Right renal pelvis (tissue), 4 donors: Measurements from ENCODE around the gene GGNBP2. TPM values are rescaled to one million over a fixed set of nuclear protein-coding genes. Genes with fewer than 3 reads are reported as not detected.

Experiments used
- DNase-seq, 4 donors: peaks; one replicate each; pipeline ENCODE4 v3.0.0-alpha.2; 2013; ENCODE audit warnings: low read depth in 4 of 4, low spot score in 3 of 4, missing footprints in 1 of 4
- polyA plus RNA-seq, 4 donors: library from polyadenylated mRNA; unstranded; fragments of 120-200 nt; gene quantifications; one replicate each; pipeline ENCODE4 v1.2.1, GENCODE V29; 2013; ENCODE audit not compliant: insufficient read length in 4 of 4

Gene GGNBP2
- polyA plus RNA-seq, 4 donors, result 70.4 to 81.6 (median 78.1) TPM

DNA sequence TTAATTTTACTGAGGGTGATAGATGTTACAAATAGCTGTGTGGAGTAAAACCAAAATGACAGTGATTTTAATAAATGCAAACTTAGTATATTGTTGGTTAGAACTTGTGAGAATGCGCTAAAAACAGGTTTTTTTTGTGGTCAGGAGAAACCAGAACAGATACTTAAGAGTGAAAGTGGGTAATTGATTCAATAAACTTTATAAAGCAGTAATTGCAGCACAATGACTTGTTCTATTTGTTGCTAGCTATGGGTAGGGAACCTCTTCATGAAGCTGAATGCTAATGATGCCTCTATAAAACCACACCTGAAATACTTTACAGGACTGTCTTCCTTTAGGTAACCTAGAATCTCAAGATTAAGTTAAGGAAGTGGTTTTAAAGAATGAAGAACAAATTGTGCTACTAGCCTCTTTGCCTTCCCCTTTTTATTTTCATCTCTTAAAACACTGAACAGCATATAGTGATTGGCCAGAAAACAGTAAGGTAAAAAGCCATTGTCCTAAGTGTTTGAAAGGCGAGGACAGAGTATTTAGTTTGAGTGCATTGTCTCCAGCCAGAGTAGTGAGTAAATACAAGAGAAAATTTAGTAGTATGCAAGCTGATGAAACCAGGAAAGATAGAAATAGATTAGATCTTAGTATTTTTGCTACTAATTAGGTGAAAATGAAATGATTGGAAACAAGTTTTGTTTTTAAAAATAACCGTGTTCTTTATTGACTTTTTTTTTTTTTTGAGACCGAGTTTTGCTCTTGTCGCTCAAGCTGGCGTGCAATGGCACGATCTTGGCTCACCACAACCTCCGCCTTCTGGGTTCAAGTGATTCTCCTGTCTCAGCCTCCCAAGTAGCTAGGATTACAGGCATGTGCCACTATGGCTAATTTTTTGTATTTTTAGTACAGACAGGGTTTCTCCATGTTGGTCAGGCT, 6.0 kb downstream of the GGNBP2 start:
- no peak for DNase-seq

DNA sequence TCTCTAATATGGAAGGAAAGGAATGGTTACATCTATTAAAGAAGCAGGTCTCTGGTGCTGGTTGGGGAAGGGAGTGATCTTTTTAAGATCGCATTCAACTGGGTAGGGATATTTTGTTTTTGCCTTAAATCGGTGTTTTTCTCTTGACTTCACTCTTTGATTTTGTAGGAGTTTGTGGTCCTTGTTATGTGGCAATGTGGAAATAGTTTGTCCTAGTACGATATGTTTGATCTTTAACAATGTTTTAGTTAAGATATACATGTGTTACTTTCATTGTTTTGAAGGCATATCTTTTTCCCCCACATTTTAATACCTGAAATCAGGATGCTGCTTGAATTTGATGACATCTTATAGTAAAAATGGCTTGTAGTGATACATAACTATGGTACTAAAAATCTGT, 8.7 kb downstream of the GGNBP2 start:
- DNase-seq, result no peak

DNA sequence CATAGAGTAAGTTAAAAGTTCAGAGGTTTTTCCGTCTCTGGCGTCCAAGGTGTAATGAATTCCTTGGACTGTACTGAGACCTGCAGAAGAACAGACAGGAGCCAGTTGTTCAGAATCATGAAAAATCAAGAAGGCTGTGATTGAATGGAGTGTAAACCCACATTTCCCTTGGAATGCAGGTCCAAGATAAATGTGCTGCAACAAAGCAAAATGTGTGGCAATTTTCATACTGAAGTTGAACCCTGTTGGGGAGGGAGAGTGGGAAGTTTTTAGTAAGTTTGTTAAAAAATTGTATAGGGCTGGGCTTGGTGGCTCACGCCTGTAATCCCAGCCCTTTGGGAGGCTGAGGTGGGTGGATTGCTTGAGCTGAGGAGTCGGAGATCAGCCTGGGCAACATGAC, 21.4 kb downstream of the GGNBP2 start:
- DNase-seq, result no peak

DNA sequence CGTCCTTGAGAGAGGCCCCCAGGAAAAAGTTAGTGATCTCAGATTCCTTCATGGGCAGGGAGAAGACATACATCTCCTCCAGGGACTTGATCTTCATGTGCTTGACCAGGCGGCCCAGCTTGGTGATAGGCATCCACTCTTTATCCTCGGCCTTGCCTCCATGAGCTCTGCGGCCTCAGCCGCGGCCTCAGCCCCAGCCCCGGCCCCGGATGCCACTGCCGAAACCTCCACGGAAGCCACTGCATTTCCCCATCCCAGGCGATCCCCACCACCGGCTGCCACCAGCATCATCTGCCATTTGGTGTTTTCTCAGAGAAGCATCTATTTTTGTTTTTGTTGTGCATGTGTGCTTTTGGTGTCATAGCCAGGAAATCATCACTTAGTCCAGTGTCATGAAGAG, 30.3 kb downstream of the GGNBP2 start:
- no peak for DNase-seq

DNA sequence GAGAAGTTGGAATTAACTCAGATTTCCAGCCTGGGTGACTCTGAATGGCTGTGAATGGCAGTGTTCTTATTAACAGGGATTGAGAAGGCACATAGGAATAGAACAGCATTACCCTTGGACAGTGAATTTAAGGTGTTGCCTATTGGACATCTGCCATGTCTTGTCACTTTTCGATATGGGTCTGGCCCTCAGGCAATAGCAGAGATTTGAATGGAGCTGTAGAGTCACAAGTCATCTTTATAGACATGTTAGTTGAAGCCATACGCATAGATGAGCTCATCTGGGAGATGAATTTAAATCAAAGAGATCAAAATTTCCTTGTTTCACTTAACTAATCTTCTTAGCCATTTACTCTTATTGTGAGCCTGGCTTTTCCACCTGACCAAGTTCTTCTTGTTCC, 32.1 kb downstream of the GGNBP2 start:
- DNase-seq, result no peak

DNA sequence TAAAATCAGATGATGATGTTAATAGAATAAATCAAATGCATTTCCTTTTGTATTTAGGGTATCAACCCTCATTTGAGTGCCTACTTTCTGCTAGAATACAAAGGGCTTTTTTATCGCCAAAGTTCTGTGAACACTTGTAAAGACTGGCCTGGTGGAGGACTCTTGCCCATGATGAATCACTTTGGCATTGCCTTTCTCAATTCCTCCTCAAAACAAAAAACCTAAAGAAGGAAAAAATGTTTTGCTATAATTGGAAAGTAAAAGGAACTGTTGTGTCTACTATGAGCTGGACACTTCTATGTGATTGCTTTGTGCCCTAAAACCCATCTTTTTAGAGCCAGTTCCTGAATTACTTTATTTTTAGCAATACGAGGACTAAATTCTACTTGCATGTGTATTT, 34.0 kb downstream of the GGNBP2 start:
- DNase-seq, result no peak

DNA sequence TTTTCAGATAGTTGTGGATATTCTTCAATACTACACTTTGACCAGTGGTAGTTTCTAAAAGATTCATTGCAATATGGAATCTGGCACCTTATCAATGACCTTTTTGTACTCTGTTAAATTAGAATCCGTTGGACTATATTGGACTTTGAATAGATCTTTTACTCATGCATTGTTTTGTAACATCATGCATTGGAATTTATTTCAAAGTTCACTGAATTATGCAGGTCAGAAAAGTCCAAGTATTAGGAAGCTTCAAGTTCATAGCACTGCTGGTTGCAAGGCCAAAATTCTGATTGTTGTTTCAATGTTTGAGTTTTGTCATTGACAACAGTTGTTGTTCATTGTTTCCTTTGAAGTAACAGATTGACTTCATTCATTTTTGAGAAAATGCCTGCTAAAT, 39.1 kb downstream of the GGNBP2 start:
- DNase-seq, result no peak

DNA sequence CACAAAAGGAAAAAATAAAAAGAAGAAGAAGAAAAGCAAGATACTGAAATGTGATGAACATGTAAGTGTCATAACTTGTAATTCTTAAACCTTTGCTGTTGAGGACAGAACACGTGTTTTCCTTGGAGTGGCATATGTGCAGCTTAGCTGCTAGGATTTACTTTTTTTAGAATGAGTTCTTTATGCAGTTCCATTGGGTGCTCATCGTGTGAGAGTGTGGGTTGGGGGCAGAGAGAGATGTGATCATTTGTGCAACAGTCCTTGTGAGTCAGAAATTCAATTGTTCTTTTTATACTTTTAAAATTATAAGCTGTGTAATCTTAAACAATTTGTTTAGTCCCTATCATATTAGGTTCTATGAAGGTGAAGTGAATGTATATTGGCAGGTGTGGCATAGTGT, 41.4 kb downstream of the GGNBP2 start:
- DNase-seq, result no peak

DNA sequence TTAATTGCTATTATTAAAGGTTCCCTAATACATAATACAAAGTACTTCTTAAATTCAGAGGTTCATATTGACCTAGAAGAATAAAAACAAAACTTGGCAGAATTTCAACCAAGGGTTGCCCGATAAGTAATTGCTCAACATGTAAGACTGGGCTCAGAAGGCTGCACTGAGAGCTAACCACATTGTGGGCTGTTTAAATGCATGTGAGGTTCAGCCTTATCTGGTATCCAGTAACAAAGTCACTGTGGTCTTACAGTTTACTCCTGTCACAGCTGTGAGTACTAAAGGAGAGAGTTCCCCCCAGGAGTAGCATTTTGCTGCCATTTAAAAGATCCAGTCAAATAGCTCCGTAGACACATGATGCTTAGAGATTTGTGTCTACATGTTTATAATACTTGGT, 45.4 kb downstream of the GGNBP2 start:
- no peak for DNase-seq

DNA sequence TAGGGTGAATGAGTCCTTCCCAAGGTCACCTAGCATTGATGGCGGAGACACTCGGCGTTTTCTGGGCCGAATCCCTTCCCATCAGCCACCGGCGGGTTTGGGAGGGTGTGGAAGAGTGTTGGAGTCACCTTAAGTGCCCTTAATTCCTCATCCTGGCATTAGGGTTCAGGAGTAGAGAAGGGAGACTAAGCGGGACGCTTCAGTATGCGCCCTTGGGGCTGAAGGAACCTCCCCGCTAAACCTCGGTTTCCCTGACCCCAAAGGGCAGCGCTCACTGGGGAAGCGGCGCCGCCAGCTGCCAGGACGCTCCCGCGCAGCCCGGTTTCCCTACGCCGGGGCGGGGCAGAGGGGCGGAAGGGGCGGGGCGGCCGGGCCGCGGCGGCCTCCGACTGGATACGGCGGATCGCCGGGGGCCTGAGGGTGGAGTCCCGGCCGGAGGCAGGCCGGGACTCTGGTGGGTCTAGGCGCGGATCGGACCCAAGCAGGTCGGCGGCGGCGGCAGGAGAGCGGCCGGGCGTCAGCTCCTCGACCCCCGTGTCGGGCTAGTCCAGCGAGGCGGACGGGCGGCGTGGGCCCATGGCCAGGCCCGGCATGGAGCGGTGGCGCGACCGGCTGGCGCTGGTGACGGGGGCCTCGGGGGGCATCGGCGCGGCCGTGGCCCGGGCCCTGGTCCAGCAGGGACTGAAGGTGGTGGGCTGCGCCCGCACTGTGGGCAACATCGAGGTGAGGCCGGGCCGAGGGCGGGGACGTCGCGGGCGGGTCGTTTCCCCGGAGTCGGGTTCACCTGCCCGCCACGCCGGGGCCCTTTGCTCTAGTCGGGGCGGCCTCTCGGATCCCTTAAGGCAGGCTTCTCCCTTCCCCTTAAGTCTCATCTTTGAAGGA, 47.0 kb downstream of the GGNBP2 start, which contains the start of gene DHRS11:
Gene DHRS11, plus strand, starts transcription at position 446 of the 882 bp plus-strand sequence. Its CDS starts 131 bp downstream, at position 577.
- no peak for DNase-seq

DNA sequence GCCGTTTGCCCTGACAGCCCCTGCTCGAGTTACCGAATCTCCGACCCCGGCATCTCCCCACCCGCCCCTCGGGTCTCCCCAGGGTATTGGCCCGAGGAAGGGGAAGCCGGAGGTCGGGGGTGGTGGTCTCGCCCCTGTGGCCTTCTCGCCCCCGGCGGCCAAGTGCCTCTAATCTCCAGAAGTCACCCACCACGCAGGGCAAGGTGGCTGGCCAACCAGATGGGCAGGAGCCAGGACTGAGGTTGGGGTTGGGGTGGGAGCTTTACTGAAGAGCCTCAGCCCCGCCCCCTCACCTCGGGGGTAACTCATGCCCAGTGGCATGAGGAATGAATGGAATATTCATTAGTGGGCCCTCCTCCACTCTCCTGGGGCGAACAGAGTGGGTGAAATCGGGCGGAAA, 47.6 kb downstream of the GGNBP2 start:
- DNase-seq, result no peak

DNA sequence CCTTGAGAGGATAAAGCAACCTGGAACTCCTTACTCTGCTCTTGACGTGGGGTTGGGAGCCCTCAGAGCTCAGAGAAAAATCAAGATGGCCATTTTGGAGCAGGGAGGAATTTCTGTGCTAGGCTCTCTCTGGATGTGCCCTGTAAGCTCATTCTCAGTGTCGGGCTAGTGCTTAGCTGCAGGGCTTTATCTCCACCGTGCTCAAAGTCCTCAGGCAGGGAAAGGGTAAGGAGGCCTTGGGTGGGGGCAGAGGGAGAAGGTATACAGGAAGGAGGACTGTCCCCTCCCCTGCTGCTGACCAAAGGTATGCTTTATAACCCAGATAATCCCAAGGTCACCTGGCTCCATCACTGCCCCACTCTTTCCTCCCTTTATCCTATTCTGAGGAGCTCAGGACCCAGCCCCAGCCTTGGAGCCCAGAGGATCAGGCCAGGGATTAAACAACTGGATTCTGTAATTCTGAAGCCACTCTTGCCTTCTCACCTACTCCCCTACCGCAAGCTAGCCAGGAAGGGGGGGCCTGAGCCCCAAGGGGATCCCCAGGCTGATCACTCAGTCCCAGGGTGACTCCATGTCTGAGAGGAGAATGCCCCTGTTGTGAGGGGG, 48.1 kb downstream of the GGNBP2 start:
- DNase-seq, result no peak

DNA sequence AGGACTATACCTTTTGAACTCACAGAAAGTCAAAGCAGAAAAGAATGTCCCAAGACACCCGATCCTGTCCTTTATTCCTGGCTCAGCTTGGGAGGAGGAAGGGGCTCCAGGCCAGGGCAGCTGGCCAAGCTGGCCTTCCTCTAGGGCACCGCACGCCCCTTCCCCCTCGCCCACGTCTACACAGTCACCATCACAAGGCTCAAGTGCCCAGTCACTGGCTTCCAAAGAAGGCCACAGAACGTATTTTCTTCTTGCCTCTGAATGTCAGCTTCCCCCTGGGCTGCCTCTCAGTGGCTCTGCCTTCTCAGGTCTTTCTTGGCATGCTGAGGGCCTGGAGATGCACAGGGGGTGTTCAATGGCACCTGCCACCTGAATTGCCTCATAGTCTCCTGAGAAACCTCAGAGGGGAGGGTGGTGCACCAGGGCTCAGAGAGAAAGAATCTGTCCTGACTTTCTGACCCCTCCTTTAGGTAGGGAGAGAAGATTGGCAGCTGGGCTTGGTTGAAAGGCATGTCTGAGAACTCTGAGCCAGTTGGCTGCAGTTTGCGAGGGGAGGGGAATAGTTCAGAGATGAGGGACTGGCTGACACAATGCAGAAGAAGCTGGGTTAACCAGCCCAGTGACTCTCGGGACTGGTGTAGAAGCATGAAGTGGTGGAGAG, 49.1 kb downstream of the GGNBP2 start:
- no peak for DNase-seq

DNA sequence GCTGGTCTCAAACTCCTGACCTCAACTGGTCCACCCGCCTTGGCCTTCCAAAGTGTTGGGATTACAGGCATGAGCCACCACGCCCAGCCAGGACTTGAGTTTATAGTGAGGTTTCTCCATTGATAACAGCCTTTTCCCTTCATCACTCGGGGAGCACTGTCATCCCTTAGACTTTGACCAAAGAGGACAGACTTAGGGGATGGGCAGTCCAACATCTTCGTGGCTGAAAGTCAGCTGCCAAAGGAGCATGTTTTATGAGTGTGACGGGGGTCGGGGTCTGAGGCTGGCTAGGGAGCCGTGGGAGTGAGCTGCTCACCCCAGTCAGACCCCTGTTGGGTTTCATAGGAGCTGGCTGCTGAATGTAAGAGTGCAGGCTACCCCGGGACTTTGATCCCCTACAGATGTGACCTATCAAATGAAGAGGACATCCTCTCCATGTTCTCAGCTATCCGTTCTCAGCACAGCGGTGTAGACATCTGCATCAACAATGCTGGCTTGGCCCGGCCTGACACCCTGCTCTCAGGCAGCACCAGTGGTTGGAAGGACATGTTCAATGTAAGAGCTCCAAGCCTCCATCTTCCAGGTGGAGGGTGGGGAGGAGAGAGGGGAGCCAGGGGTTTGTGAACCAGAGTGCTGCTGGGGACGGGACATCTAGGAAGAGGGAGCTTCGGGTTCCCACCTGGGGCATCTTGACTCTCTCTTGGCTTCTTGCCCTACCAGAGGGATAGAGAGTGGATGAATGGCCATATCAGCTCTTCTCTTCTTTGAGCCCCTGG, 50.1 kb downstream of the GGNBP2 start:
- DNase-seq, result no peak

DNA sequence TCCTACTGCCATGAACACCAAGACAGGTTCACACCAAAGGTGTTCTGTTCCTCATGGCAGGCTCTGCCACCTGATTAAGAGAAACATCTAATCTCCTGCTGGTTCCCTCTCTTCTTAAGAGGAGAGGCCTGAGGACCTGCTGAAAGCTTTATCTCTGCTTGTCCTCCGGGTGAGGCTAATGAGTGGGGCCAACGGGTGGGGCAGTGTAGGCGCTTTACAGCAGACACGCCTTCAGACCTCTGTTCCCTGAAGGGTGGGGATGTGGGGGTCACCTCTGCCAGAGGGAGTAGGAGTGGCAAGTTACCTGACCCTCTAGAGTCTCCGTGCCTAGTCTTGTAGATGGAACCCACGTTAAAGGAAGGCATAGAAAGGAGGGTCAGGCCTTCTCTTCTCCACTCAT, 52.5 kb downstream of the GGNBP2 start:
- DNase-seq, result no peak

DNA sequence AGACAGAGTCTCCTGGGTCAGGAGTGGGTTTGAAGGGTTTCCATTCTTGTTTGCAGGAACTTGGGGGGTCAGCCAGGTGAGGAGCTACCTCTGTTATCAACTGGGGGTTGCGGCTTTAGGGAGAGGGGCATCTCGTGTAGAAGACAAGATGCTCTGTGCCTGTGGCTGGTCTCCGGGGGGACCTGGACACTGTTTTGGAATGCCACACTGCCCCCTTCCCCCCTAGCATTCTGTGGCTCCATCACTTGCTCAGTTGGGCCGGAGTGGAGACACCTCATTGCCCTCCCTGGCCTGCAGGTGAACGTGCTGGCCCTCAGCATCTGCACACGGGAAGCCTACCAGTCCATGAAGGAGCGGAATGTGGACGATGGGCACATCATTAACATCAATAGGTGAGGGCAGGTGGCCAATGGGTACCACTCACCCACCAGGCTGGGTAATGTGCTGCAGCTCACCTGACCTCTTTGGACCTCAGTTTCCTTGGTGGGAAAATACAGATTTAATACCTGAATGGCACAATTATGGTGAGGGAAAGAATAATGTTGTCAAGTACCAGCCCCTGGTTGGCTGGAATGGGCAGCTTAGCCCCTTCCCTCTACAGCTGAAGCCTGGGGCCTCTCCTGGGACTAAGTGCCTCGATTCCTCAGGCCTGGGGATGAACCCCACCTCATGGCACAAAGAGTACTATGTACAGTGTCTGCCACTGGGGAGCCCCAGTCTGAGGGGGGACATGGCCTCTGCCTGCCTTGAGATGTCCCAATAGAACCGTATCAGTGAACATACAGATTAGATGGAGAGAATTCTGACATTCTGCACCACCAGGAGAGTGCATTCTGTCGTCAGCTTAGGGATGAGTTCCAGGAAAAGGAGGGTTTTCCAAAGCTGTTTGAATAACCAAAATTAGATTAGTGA, 53.4 kb downstream of the GGNBP2 start:
- DNase-seq, result no peak

DNA sequence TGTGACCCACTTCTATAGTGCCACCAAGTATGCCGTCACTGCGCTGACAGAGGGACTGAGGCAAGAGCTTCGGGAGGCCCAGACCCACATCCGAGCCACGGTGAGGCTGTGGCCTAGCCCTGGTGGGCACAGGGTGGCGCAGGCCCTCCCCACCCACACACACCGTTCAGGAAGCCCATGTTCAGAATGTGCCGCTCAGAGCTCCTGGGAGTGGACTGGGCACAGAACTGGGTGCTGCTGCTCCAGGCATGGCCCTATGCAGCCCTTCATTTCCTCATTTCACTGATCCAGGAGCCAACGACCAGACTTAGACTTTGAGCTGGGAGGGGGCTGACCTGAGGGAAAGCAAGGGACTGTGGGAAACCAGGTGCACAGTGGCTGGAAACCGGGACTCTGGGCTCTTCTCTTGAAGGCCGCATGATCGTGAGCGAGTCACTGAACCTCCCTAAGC, 54.3 kb downstream of the GGNBP2 start:
- no peak for DNase-seq

DNA sequence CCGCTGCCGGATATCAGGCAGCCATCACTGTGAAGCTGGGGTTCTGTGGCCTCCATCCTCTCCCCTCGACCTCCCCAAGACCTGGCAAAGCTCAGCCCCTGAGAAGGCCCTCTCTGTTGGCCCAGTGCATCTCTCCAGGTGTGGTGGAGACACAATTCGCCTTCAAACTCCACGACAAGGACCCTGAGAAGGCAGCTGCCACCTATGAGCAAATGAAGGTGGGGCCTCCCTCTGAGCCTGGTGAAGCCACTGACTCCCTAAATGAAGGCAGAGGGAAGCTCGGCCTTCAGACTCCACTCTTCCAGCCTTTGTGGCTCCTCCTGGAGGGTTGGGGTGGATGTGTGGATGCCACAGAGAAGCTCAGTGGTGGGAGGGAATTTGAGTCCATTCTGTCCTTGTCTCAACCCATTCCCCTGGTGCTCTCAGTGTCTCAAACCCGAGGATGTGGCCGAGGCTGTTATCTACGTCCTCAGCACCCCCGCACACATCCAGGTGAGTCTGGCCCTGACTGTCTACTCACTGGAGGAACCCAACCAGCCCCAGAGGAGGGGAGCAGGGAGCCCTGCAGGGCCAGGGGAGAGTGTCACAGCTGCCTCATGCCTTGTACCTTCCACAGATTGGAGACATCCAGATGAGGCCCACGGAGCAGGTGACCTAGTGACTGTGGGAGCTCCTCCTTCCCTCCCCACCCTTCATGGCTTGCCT, 55.0 kb downstream of the GGNBP2 start:
- no peak for DNase-seq
